Ascending aorta (tissue), 2 donors: ENCODE results near the gene ERC1. TPM values are rescaled to one million over a fixed set of nuclear protein-coding genes. Genes with fewer than 3 reads are reported as not detected.

Experiments
- DNase-seq, 2 donors: peaks; one replicate each; pipeline ENCODE4 v3.0.0-alpha.2; 2019; ENCODE audit warnings: low spot score in 2 of 2
- H3K27ac ChIP-seq, 2 donors: fragments of 200-600 bp; sonication (generic); one replicate each; pipeline ENCODE4 v1.5.1; 2016 to 2017; ENCODE audit warnings: mild to moderate bottlenecking in 1 of 2
- H3K27me3 ChIP-seq: fragments of 200-600 bp; sonication (generic); one replicate; pipeline ENCODE4 v1.5.1; 2017
- H3K36me3 ChIP-seq, 2 donors: fragments of 200-600 bp; sonication (generic); one replicate each; pipeline ENCODE4 v1.5.1; 2016
- H3K4me1 ChIP-seq, 2 donors: fragments of 200-600 bp; sonication (generic); one replicate each; pipeline ENCODE4 v1.5.1; 2016 to 2017; ENCODE audit warnings: mild to moderate bottlenecking in 1 of 2
- H3K4me3 ChIP-seq, 2 donors: fragments of 200-600 bp; sonication (generic); one replicate each; pipeline ENCODE4 v1.5.1; 2016 to 2017; ENCODE audit warnings: mild to moderate bottlenecking in 1 of 2
- H3K9me3 ChIP-seq, 2 donors: fragments of 200-600 bp; sonication (generic); one replicate each; pipeline ENCODE4 v1.5.1; 2016
- CTCF ChIP-seq, 3 experiments: fragments of 200-600 bp in 2 of 3; fragments of 450-650 bp in 1 of 3; sonication (generic) in 2 of 3; IDR thresholded peaks; one replicate each; pipeline ENCODE4 v1.5.1; 2016 to 2019; ENCODE audit warnings: antibody characterized with exemption in 3 of 3, mild to moderate bottlenecking in 1 of 3, moderate library complexity in 1 of 3
- intact Hi-C: fragments of 100-400 bp; cut with DNase I; formaldehyde crosslinking; loops from one replicate; pipeline ENCODE4 v1.15.1; 2023
- total RNA-seq: library from RNA; depleted of rRNA; stranded (reverse); fragments of >200 nt; gene quantifications from one replicate; pipeline ENCODE4 v1.1.0, GENCODE V29; 2016

The ERC1 gene
- total RNA-seq, 1 donor from 2014 or later = 41.4 TPM

GRCh38 chr12:1463073-1463905 lies 472.3 kb downstream of the ERC1 start:
- H3K4me1 ChIP-seq = peaks cover 0 to 19% of the 10 kb centered on the region in 2 donors
- no peak for DNase-seq
- no peaks in the 10 kb centered on the region for H3K27me3 ChIP-seq
- peak overlapping the region; percentile 74 to 80 for H3K27ac ChIP-seq
- TF ChIP-seq CTCF (IDR thresholded peaks at IDR 0.05) = no peak
- H3K36me3 ChIP-seq = no peaks in the 10 kb centered on the region
- no peaks in the 10 kb centered on the region for H3K9me3 ChIP-seq
- intact Hi-C loops = no loop called here
- H3K4me3 ChIP-seq = peak overlapping the region in 1 of 2 donors; percentile 40

GRCh38 chr12:1464925-1465324 lies 473.9 kb downstream of the ERC1 start:
- no peak for TF ChIP-seq CTCF (IDR thresholded peaks at IDR 0.05)
- no peaks in the 10 kb centered on the region for H3K27me3 ChIP-seq
- H3K9me3 ChIP-seq = no peaks in the 10 kb centered on the region
- H3K4me1 ChIP-seq = peaks cover 0 to 28% of the 10 kb centered on the region in 2 donors
- intact Hi-C loops = no loop called here
- no peak overlapping the region for H3K4me3 ChIP-seq
- no peak overlapping the region for H3K27ac ChIP-seq
- H3K36me3 ChIP-seq = no peaks in the 10 kb centered on the region
- DNase-seq = no peak

- Histone ChIP-seq H3K27ac (no peak overlapping the region), H3K36me3 (no peaks in the 10 kb centered on the region), H3K4me3 (no peak overlapping the region), H3K9me3 (no peaks in the 10 kb centered on the region), H3K27me3 (no peaks in the 10 kb centered on the region), H3K4me1 (peaks cover 2 to 39% of the 10 kb centered on the region in 2 donors)
- no peak for DNase-seq
- intact Hi-C loops = no loop called here
- no peak for TF ChIP-seq CTCF (IDR thresholded peaks at IDR 0.05)
Observed at GRCh38 chr12:1465990-1466389, 475.0 kb downstream of the ERC1 start.

- TF ChIP-seq CTCF (IDR thresholded peaks at IDR 0.05) = no peak
- H3K36me3 ChIP-seq = no peaks in the 10 kb centered on the region
- intact Hi-C loops = no loop called here
- H3K27ac ChIP-seq = no peak overlapping the region
- H3K4me3 ChIP-seq = no peak overlapping the region
- H3K4me1 ChIP-seq = peaks cover 2 to 44% of the 10 kb centered on the region in 2 donors
- no peaks in the 10 kb centered on the region for H3K9me3 ChIP-seq
- H3K27me3 ChIP-seq = no peaks in the 10 kb centered on the region
- no peak for DNase-seq
Observed at GRCh38 chr12:1466481-1467154, 475.6 kb downstream of the ERC1 start.

- intact Hi-C loops = no loop called here
- Histone ChIP-seq H3K27me3 (no peaks in the 10 kb centered on the region), H3K4me1 (peaks cover 2 to 39% of the 10 kb centered on the region in 2 donors), H3K27ac (no peak overlapping the region), H3K36me3 (no peaks in the 10 kb centered on the region), H3K9me3 (no peaks in the 10 kb centered on the region), H3K4me3 (no peak overlapping the region)
- no peak for DNase-seq
- no peak for TF ChIP-seq CTCF (IDR thresholded peaks at IDR 0.05)
Observed at GRCh38 chr12:1467710-1468109, 476.7 kb downstream of the ERC1 start.
